ENCODE measurements around the gene MZT2A.
"Not testable (repeated sequence)": the region's sequence is repeated elsewhere in the genome, so short reads cannot be mapped to it uniquely, and the experiment has no call there.

DNA sequence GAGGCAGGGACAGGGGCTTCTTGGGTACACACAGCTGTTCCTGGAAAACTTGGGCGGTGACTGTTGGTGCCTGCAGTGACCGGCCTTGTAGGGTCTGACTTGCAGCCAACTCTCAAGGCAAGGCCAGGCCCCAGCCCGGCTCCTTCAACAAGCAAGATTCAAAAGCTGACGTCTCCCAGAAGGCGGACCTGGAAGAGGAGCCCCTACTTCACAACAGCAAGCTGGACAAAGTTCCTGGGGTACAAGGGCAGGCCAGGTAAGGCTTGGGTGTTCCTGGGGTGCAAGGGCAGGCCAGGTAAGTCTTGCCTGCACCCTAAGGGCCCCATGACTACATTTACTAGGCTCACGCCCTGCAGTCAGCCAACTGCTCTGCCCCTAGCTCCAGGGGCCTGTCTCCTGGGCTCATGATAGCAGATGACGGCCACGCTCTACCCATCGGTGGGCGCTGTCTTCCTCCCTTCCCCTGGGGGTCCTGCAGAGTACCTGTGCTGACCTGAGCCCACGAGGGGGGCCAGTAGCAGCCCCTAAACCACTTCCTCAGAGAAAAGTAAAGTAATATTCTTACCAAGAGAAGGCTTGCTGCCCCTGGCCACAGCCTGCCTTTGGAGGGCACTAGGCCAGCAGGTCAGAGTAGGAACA is 39.5 kb upstream of the MZT2A start:
- TF ChIP-seq CTCF (IDR thresholded peaks at IDR 0.05; ENCODE audit: low read depth, low read length); EZH2phosphoT487 (IDR thresholded peaks at IDR 0.05; ENCODE audit: low read depth): not testable (repeated sequence)
